SH-SY5Y (cell line): ENCODE results near the gene SLC25A13.

ENCODE experiments used
- GATA2 ChIP-seq: IDR thresholded peaks from 2 replicates; pipeline ENCODE4 v1.6.1; 2011; ENCODE audit warnings: mild to moderate bottlenecking, low read depth, low read length
- GATA3 ChIP-seq: IDR thresholded peaks from 2 replicates; pipeline ENCODE4 v1.6.1; 2011; ENCODE audit warnings: low read depth, mild to moderate bottlenecking, low read length, moderate library complexity

DNA sequence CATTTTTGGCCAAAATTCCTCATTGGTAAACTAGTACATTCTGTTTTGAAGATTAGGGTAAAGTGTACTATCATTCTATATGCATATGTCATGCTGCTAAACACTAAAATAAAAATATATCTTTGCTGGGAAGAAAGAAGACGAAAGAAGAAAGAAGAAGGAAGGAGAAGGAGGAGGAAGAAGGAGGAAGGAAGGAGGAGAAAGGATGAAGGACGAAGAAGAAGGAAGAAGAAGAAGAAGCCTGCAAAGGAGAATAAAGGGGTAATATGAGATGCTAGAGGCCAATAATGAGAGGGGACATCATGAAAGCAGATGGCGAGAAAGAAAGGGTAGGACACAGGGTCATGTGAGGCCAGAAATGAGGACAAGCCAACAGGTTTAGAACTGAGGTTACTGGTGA, 8.0 kb downstream of the SLC25A13 start:
- TF ChIP-seq GATA3, result no peak
- no peak for TF ChIP-seq GATA2
